ENCODE data around the gene ORC2. TPM values are rescaled to one million over a fixed set of nuclear protein-coding genes. Genes with fewer than 3 reads are reported as not detected.
A peak's percentile ranks its signal among the peaks of the same experiment; 100 is the strongest.
"Not testable (repeated sequence)": the region's sequence is repeated elsewhere in the genome, so short reads cannot be mapped to it uniquely, and the experiment has no call there.

ORC2 gene
- polyA plus RNA-seq, 4 donors: 8.9 to 25.9 (median 11.4) TPM

DNA sequence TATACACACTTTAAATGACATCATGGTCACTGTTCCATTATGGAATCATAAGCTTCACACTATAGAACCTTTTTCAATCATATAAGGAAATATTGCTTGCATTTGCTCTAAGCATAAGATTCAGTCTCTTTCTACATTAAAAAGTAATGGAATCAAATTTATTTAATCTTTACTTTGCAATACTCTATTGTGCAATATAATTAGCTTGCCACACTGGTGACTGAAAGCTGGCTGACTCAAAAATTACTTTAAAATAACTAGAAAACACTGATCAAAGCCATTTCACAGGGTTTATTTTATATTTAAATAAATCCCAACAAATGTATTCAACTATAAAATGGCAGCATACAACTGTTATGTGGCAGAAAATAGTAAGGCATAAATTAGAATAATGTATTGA lies 13.2 kb upstream of the ORC2 start:
- Histone ChIP-seq H3K36me3 (ENCODE audit: control insufficient read depth in 3 of 3, insufficient read depth in 2 of 3, low read depth in 1 of 3, low read length in 3 of 3) (peaks cover 6 to 7% (median 6%) of the 10 kb centered on the region in 3 donors), H3K4me1 (ENCODE audit: control insufficient read depth in 3 of 3, insufficient read depth in 2 of 3, low read depth in 1 of 3, low read length in 2 of 3) (no peaks in the 10 kb centered on the region), H3K27me3 (ENCODE audit: control insufficient read depth in 3 of 3, insufficient read depth in 3 of 3, low read length in 3 of 3) (no peaks in the 10 kb centered on the region), H3K4me3 (ENCODE audit: low read depth in 1 of 3, low read length in 3 of 3) (no peak overlapping the region), H3K9me3 (ENCODE audit: control insufficient read depth in 2 of 2, insufficient read depth in 1 of 2, low read depth in 1 of 2, low read length in 1 of 2) (no peaks in the 10 kb centered on the region), H3K27ac (ENCODE audit: low read depth in 1 of 3, low read length in 2 of 3) (no peak overlapping the region)
- DNase-seq: no peak
- FAIRE-seq: no peak

DNA sequence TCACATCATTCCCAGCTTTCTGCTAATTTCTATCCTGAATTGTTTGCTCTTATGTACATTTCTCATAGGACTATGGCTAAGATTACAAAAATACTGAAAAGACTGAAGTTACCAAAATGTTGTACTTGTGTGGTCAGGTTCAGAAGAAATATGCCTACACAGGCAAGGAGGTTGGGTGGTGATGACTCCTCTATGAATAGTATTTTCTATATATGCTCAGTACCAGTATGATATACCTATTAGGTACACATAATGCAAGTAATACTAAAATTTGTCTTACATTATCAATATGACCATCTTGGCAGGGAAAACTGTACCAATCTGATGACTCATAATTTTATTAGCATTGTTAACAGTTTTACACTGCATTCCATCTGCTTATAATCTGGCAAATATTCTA lies 12.2 kb upstream of the ORC2 start:
- Histone ChIP-seq H3K27ac (ENCODE audit: low read depth in 1 of 3, low read length in 2 of 3) (no peak overlapping the region), H3K4me3 (ENCODE audit: low read depth in 1 of 3, low read length in 3 of 3) (no peak overlapping the region), H3K4me1 (ENCODE audit: control insufficient read depth in 3 of 3, insufficient read depth in 2 of 3, low read depth in 1 of 3, low read length in 2 of 3) (no peaks in the 10 kb centered on the region), H3K9me3 (ENCODE audit: control insufficient read depth in 2 of 2, insufficient read depth in 1 of 2, low read depth in 1 of 2, low read length in 1 of 2) (no peaks in the 10 kb centered on the region), H3K27me3 (ENCODE audit: control insufficient read depth in 3 of 3, insufficient read depth in 3 of 3, low read length in 3 of 3) (no peaks in the 10 kb centered on the region), H3K36me3 (ENCODE audit: control insufficient read depth in 3 of 3, insufficient read depth in 2 of 3, low read depth in 1 of 3, low read length in 3 of 3) (peaks cover 0 to 2% (median 2%) of the 10 kb centered on the region in 3 donors)
- no peak for FAIRE-seq
- DNase-seq: peak in 1 of 2 donors; percentile 34

DNA sequence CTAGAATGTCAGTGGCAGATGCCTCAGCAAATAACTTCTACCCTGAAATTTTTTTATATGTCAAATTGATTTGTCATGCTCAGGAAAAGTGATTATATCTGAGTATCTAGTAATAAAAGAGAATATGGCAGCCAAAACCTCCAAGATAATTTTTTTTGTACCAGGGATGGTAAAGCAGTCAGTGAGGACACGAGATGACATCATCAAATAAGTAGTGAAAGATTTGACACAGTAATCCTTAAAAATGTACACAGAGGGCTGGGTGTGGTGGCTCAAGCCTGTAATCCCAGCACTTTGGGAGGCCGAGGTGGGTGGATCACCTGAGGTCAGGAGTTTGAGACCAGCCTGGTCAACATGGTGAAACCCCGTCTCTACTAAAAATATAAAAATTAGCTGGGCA lies 6.6 kb upstream of the ORC2 start:
- H3K27ac ChIP-seq (ENCODE audit: low read depth in 1 of 3, low read length in 2 of 3); H3K36me3 ChIP-seq (ENCODE audit: control insufficient read depth in 3 of 3, insufficient read depth in 2 of 3, low read depth in 1 of 3, low read length in 3 of 3); H3K4me3 ChIP-seq (ENCODE audit: low read depth in 1 of 3, low read length in 3 of 3); H3K9me3 ChIP-seq (ENCODE audit: control insufficient read depth in 2 of 2, insufficient read depth in 1 of 2, low read depth in 1 of 2, low read length in 1 of 2); DNase-seq; FAIRE-seq; H3K27me3 ChIP-seq (ENCODE audit: control insufficient read depth in 3 of 3, insufficient read depth in 3 of 3, low read length in 3 of 3): not testable (repeated sequence)
- 71 to 85% (median 79%) methylated on average over 3 of the region's 3 CpGs for WGBS, 3 donors
- H3K4me1 ChIP-seq (ENCODE audit: control insufficient read depth in 3 of 3, insufficient read depth in 2 of 3, low read depth in 1 of 3, low read length in 2 of 3): peaks cover 0 to 17% (median 2%) of the 10 kb centered on the region in 3 donors

GRCh38 chr2:200968735-200969134 lies 5.3 kb upstream of the ORC2 start:
- Histone ChIP-seq H3K27me3 (ENCODE audit: control insufficient read depth in 3 of 3, insufficient read depth in 3 of 3, low read length in 3 of 3) (no peaks in the 10 kb centered on the region), H3K4me3 (ENCODE audit: low read depth in 1 of 3, low read length in 3 of 3) (no peak overlapping the region), H3K36me3 (ENCODE audit: control insufficient read depth in 3 of 3, insufficient read depth in 2 of 3, low read depth in 1 of 3, low read length in 3 of 3) (peaks cover 0 to 2% (median 0%) of the 10 kb centered on the region in 3 donors), H3K27ac (ENCODE audit: low read depth in 1 of 3, low read length in 2 of 3) (peak overlapping the region; percentile 56 to 97 (median 79)), H3K4me1 (ENCODE audit: control insufficient read depth in 3 of 3, insufficient read depth in 2 of 3, low read depth in 1 of 3, low read length in 2 of 3) (peaks cover 0 to 20% (median 4%) of the 10 kb centered on the region in 3 donors), H3K9me3 (ENCODE audit: control insufficient read depth in 2 of 2, insufficient read depth in 1 of 2, low read depth in 1 of 2, low read length in 1 of 2) (no peaks in the 10 kb centered on the region)
- FAIRE-seq (no peak), DNase-seq (no peak)
- WGBS, 3 donors: 44 to 71% (median 64%) methylated on average over 2 of the region's 2 CpGs

DNA sequence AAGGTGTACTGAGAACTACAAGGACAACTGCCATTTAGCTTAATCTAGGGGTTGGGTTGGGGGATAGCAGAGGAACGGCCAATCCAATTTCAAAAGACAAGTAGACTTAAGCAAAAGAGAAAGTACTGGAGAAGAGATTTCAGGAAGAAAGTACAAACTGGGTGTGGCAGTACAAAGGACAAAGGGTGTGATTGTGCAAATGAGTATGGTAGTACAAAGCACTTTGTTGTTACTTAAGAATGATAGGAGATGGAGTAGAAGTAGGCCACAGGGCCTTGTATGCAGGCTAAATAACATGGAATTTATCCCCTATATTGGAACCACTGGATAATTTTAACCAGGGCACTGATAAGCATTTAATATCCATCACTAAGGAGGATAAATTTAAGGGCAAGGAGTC lies 4.7 kb upstream of the ORC2 start:
- DNase-seq: peak; percentile 89 to 97
- 19 to 67% (median 65%) methylated on average over 1 of the region's 1 CpG for WGBS, 3 donors
- Histone ChIP-seq H3K27ac (ENCODE audit: low read depth in 1 of 3, low read length in 2 of 3) (peak overlapping the region; percentile 79 to 97 (median 89)), H3K36me3 (ENCODE audit: control insufficient read depth in 3 of 3, insufficient read depth in 2 of 3, low read depth in 1 of 3, low read length in 3 of 3) (peaks cover 0 to 2% (median 0%) of the 10 kb centered on the region in 3 donors), H3K9me3 (ENCODE audit: control insufficient read depth in 2 of 2, insufficient read depth in 1 of 2, low read depth in 1 of 2, low read length in 1 of 2) (no peaks in the 10 kb centered on the region), H3K27me3 (ENCODE audit: control insufficient read depth in 3 of 3, insufficient read depth in 3 of 3, low read length in 3 of 3) (no peaks in the 10 kb centered on the region), H3K4me1 (ENCODE audit: control insufficient read depth in 3 of 3, insufficient read depth in 2 of 3, low read depth in 1 of 3, low read length in 2 of 3) (peaks cover 0 to 20% (median 4%) of the 10 kb centered on the region in 3 donors), H3K4me3 (ENCODE audit: low read depth in 1 of 3, low read length in 3 of 3) (no peak overlapping the region)
- FAIRE-seq: peak; percentile 23

DNA sequence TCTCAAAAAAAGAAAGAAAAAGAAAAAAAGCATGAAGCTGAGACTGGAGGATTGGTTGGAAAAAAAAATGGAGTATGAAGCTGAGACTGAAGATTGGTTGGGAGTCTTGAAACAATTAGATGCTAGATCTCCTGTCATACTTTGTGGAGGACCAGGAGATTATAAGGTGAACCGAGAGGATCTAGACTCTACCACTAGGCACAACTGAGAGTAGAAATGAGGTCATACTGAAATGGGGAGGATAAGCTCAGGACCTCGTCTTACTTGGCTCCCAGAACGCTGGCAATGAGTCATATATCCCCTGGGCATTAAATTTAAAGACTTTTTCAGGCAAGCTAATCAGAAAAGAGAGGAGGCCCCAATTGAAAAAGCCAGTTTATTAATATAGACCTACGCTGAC lies 3.3 kb upstream of the ORC2 start:
- H3K27ac ChIP-seq (ENCODE audit: low read depth in 1 of 3, low read length in 2 of 3): peak overlapping the region in 2 of 3 donors; percentile 45 to 54
- DNase-seq (peak in 1 of 2 donors; percentile 20), FAIRE-seq (no peak)
- peaks cover 0 to 2% (median 0%) of the 10 kb centered on the region in 3 donors for H3K36me3 ChIP-seq (ENCODE audit: control insufficient read depth in 3 of 3, insufficient read depth in 2 of 3, low read depth in 1 of 3, low read length in 3 of 3)
- no peaks in the 10 kb centered on the region for H3K27me3 ChIP-seq (ENCODE audit: control insufficient read depth in 3 of 3, insufficient read depth in 3 of 3, low read length in 3 of 3)
- 40 to 49% (median 47%) methylated on average over 4 of the region's 4 CpGs for WGBS, 3 donors
- H3K9me3 ChIP-seq (ENCODE audit: control insufficient read depth in 2 of 2, insufficient read depth in 1 of 2, low read depth in 1 of 2, low read length in 1 of 2): no peaks in the 10 kb centered on the region
- H3K4me1 ChIP-seq (ENCODE audit: control insufficient read depth in 3 of 3, insufficient read depth in 2 of 3, low read depth in 1 of 3, low read length in 2 of 3): peaks cover 2 to 25% (median 4%) of the 10 kb centered on the region in 3 donors
- H3K4me3 ChIP-seq (ENCODE audit: low read depth in 1 of 3, low read length in 3 of 3): no peak overlapping the region

GRCh38 chr2:200964498-200964897 lies 1.0 kb upstream of the ORC2 start:
- H3K4me1 ChIP-seq (ENCODE audit: control insufficient read depth in 3 of 3, insufficient read depth in 2 of 3, low read depth in 1 of 3, low read length in 2 of 3): peaks cover 2 to 27% (median 4%) of the 10 kb centered on the region in 3 donors
- H3K27ac ChIP-seq (ENCODE audit: low read depth in 1 of 3, low read length in 2 of 3): peak overlapping the region in 2 of 3 donors; percentile 50 to 92
- FAIRE-seq: no peak

GRCh38 chr2:200963918-200964252 lies 425 bp upstream of the ORC2 start:
- H3K36me3 ChIP-seq (ENCODE audit: control insufficient read depth in 3 of 3, insufficient read depth in 2 of 3, low read depth in 1 of 3, low read length in 3 of 3); H3K9me3 ChIP-seq (ENCODE audit: control insufficient read depth in 2 of 2, insufficient read depth in 1 of 2, low read depth in 1 of 2, low read length in 1 of 2); H3K27me3 ChIP-seq (ENCODE audit: control insufficient read depth in 3 of 3, insufficient read depth in 3 of 3, low read length in 3 of 3); FAIRE-seq; DNase-seq: not testable (repeated sequence)
- Histone ChIP-seq H3K27ac (ENCODE audit: low read depth in 1 of 3, low read length in 2 of 3) (peak overlapping the region; percentile 56 to 99 (median 92)), H3K4me3 (ENCODE audit: low read depth in 1 of 3, low read length in 3 of 3) (peak overlapping the region; percentile 74 to 82 (median 80)), H3K4me1 (ENCODE audit: control insufficient read depth in 3 of 3, insufficient read depth in 2 of 3, low read depth in 1 of 3, low read length in 2 of 3) (peaks cover 2 to 22% (median 4%) of the 10 kb centered on the region in 3 donors)
- 0 to 1% (median 0%) methylated on average over 20 to 21 of the region's 21 CpGs for WGBS, 3 donors

More at GRCh38 chr2:200964498-200964897, 1.0 kb upstream of the ORC2 start:
- peak; percentile 28 to 53 for DNase-seq
- peak overlapping the region in 2 of 3 donors; percentile 80 to 82 for H3K4me3 ChIP-seq (ENCODE audit: low read depth in 1 of 3, low read length in 3 of 3)
- H3K27me3 ChIP-seq (ENCODE audit: control insufficient read depth in 3 of 3, insufficient read depth in 3 of 3, low read length in 3 of 3): no peaks in the 10 kb centered on the region
- peaks cover 0 to 7% (median 0%) of the 10 kb centered on the region in 3 donors for H3K36me3 ChIP-seq (ENCODE audit: control insufficient read depth in 3 of 3, insufficient read depth in 2 of 3, low read depth in 1 of 3, low read length in 3 of 3)
- WGBS, 3 donors: 20 to 55% (median 41%) methylated on average over 6 of the region's 6 CpGs
- H3K9me3 ChIP-seq (ENCODE audit: control insufficient read depth in 2 of 2, insufficient read depth in 1 of 2, low read depth in 1 of 2, low read length in 1 of 2): no peaks in the 10 kb centered on the region

GRCh38 chr2:200962811-200963123 lies 693 bp downstream of the ORC2 start:
- DNase-seq (no peak), FAIRE-seq (no peak)
- Histone ChIP-seq H3K27ac (ENCODE audit: low read depth in 1 of 3, low read length in 2 of 3) (peak overlapping the region; percentile 86 to 99 (median 92)), H3K4me3 (ENCODE audit: low read depth in 1 of 3, low read length in 3 of 3) (peak overlapping the region; percentile 80 to 90 (median 82)), H3K4me1 (ENCODE audit: control insufficient read depth in 3 of 3, insufficient read depth in 2 of 3, low read depth in 1 of 3, low read length in 2 of 3) (peaks cover 2 to 12% (median 3%) of the 10 kb centered on the region in 3 donors), H3K9me3 (ENCODE audit: control insufficient read depth in 2 of 2, insufficient read depth in 1 of 2, low read depth in 1 of 2, low read length in 1 of 2) (no peaks in the 10 kb centered on the region), H3K27me3 (ENCODE audit: control insufficient read depth in 3 of 3, insufficient read depth in 3 of 3, low read length in 3 of 3) (no peaks in the 10 kb centered on the region), H3K36me3 (ENCODE audit: control insufficient read depth in 3 of 3, insufficient read depth in 2 of 3, low read depth in 1 of 3, low read length in 3 of 3) (peaks cover 1 to 11% (median 3%) of the 10 kb centered on the region in 3 donors)
- 1 to 3% (median 2%) methylated on average over 7 of the region's 7 CpGs for WGBS, 3 donors

Data from small intestine (tissue), 7 donors.